GM23338 (cell line): ENCODE data around the gene TMTC2. TPM values are rescaled to one million over a fixed set of nuclear protein-coding genes. Genes with fewer than 3 reads are reported as not detected.

ENCODE experiments used
- ATAC-seq: fragments of 200-7000 bp; cut with Tn5 transposase; 3 replicates; pipeline ENCODE4 v1.9.1; 2020
- DNase-seq: peaks from one replicate; pipeline ENCODE4 v3.0.0-alpha.2; 2015; ENCODE audit warnings: low spot score
- H2AFZ ChIP-seq: fragments of 200-600 bp; sonication (generic); 2 replicates; pipeline ENCODE4 v1.8.0; 2016; ENCODE audit warnings: antibody characterized with exemption, mild to moderate bottlenecking, moderate library complexity
- H3F3A ChIP-seq: fragments of 200-600 bp; sonication (generic); replicated peaks from 2 replicates; pipeline ENCODE4 v1.8.0; 2017; ENCODE audit warnings: antibody characterized with exemption, mixed run types, low read depth
- H3K27ac ChIP-seq: fragments of 200-600 bp; sonication (generic); 2 replicates; pipeline ENCODE4 v1.6.1; 2016; ENCODE audit warnings: low read depth
- H3K27me3 ChIP-seq: fragments of 200-600 bp; sonication (generic); 2 replicates; pipeline ENCODE4 v1.8.0; 2016; ENCODE audit warnings: mild to moderate bottlenecking, mixed run types, moderate library complexity; ENCODE audit not compliant: insufficient read depth
- H3K36me3 ChIP-seq: fragments of 200-600 bp; sonication (generic); 2 replicates; pipeline ENCODE4 v1.8.0; 2016; ENCODE audit warnings: mild to moderate bottlenecking; ENCODE audit not compliant: insufficient read depth
- H3K4me1 ChIP-seq: fragments of 200-600 bp; sonication (generic); 2 replicates; pipeline ENCODE4 v1.8.0; 2016; ENCODE audit warnings: mild to moderate bottlenecking, moderate library complexity; ENCODE audit not compliant: insufficient read depth
- H3K4me2 ChIP-seq: fragments of 200-600 bp; sonication (generic); 2 replicates; pipeline ENCODE4 v1.7.1; 2017; ENCODE audit warnings: mixed run types
- H3K4me3 ChIP-seq: fragments of 200-600 bp; sonication (generic); 2 replicates; pipeline ENCODE4 v1.6.1; 2016; ENCODE audit warnings: mixed run types
- H3K79me2 ChIP-seq: fragments of 200-600 bp; sonication (generic); replicated peaks from 2 replicates; pipeline ENCODE4 v1.8.0; 2017; ENCODE audit warnings: mild to moderate bottlenecking; ENCODE audit not compliant: insufficient read depth
- H3K9me2 ChIP-seq: fragments of 200-600 bp; sonication (generic); 2 replicates; pipeline ENCODE4 v1.8.0; 2017; ENCODE audit not compliant: insufficient read depth
- H4K20me1 ChIP-seq: fragments of 200-600 bp; sonication (generic); replicated peaks from 2 replicates; pipeline ENCODE4 v1.8.0; 2017; ENCODE audit warnings: mild to moderate bottlenecking; ENCODE audit not compliant: insufficient read depth
- H3K27ac Mint-ChIP-seq: 2 replicates; pipeline ENCODE4 v1.8.0; 2020; ENCODE audit warnings: inconsistent platforms, mild to moderate bottlenecking, moderate library complexity, mixed read lengths
- H3K27me3 Mint-ChIP-seq: 3 replicates; pipeline ENCODE4 v1.8.0; 2022; ENCODE audit warnings: low read depth, mild to moderate bottlenecking, moderate library complexity, mixed read lengths, inconsistent platforms; ENCODE audit not compliant: insufficient read depth, poor library complexity
- H3K36me3 Mint-ChIP-seq: 3 replicates; pipeline ENCODE4 v1.8.0; 2021; ENCODE audit warnings: low read depth, mild to moderate bottlenecking, inconsistent platforms, moderate library complexity, mixed read lengths
- H3K4me1 Mint-ChIP-seq: 3 replicates; pipeline ENCODE4 v1.8.0; 2020; ENCODE audit warnings: mild to moderate bottlenecking, inconsistent platforms, mixed read lengths
- H3K4me3 Mint-ChIP-seq: 3 replicates; pipeline ENCODE4 v1.8.0; 2021; ENCODE audit warnings: moderate library complexity, mild to moderate bottlenecking, inconsistent platforms, mixed read lengths
- H3K9me3 Mint-ChIP-seq: 3 replicates; pipeline ENCODE4 v1.8.0; 2020; ENCODE audit warnings: moderate library complexity, mild to moderate bottlenecking, inconsistent platforms, mixed read lengths
- CREB1 ChIP-seq: fragments of 250-450 bp; sonication (Bioruptor Pico); IDR thresholded peaks from 2 replicates; pipeline ENCODE4 v1.5.0; 2020; ENCODE audit warnings: low read depth, mild to moderate bottlenecking, moderate library complexity
- CTCF ChIP-seq, 2 experiments: fragments of 200-600 bp in 1 of 2; sonication (generic) in 1 of 2; conservative IDR thresholded peaks; 2 replicates each; pipeline versions ENCODE4 v1.5.1 to v1.6.1; 2016 to 2017; ENCODE audit warnings: antibody characterized with exemption in 2 of 2, low read depth in 2 of 2, mild to moderate bottlenecking in 2 of 2, moderate library complexity in 1 of 2
- ETS1 ChIP-seq: IDR thresholded peaks from 2 replicates; pipeline ENCODE4 v1.6.1; 2016; ENCODE audit warnings: antibody characterized with exemption
- EZH2 ChIP-seq: fragments of 200-600 bp; sonication (generic); IDR thresholded peaks from one replicate; pipeline ENCODE4 v1.8.0; 2017; ENCODE audit warnings: antibody characterized with exemption, mild to moderate bottlenecking, low read depth; ENCODE audit not compliant: unreplicated experiment
- JUNB ChIP-seq: IDR thresholded peaks from one replicate; pipeline ENCODE4 v1.6.1; 2016; ENCODE audit warnings: antibody characterized with exemption; ENCODE audit not compliant: unreplicated experiment
- NANOG ChIP-seq: IDR thresholded peaks from 2 replicates; pipeline ENCODE4 v1.6.1; 2016; ENCODE audit warnings: antibody characterized with exemption, borderline replicate concordance
- POLR2AphosphoS5 ChIP-seq: IDR thresholded peaks from 2 replicates; pipeline ENCODE4 v1.6.1; 2016; ENCODE audit warnings: antibody characterized with exemption, low read depth
- ZNF114 ChIP-seq: fragments of 250-450 bp; sonication (Bioruptor Pico); IDR thresholded peaks from 2 replicates; pipeline ENCODE4 v1.5.0; 2020; ENCODE audit warnings: mild to moderate bottlenecking, moderate library complexity
- ZNF462 ChIP-seq: fragments of 250-450 bp; sonication (Bioruptor Pico); IDR thresholded peaks from 2 replicates; pipeline ENCODE4 v1.5.0; 2020; ENCODE audit warnings: mild to moderate bottlenecking, moderate library complexity
- polyA plus RNA-seq: library from polyadenylated mRNA; unstranded; fragments of >200 nt; fragmentation: Nextera tagmentation; extraction: Ambion mirVana; gene quantifications from 2 replicates; pipeline ENCODE4 v1.2.1, GENCODE V29; 2016
- total RNA-seq: library from RNA; depleted of rRNA; stranded (reverse); fragments of >200 nt; shearing (Covaris generic); gene quantifications from 2 replicates; pipeline ENCODE4 v1.2.3, GENCODE V29; 2014

The TMTC2 gene
- total and polyA plus RNA-seq, 2 experiments from 2014 or later: 0.57 to 6.5 TPM

- no peak for ATAC-seq
- Histone ChIP-seq H3K4me2 (no peak overlapping the region), H2AFZ (no peak overlapping the region), H3K4me1 (no peaks in the 10 kb centered on the region; the same call in 1 of the 2 replicates), H3K27ac (no peak overlapping the region), H3K9me2 (no peaks in the 10 kb centered on the region), H3K4me3 (no peak overlapping the region), H3K36me3 (no peaks in the 10 kb centered on the region), H3F3A (no peaks in the 10 kb centered on the region), H3K27me3 (no peaks in the 10 kb centered on the region), H3K79me2 (no peaks in the 10 kb centered on the region), H4K20me1 (no peaks in the 10 kb centered on the region)
- H3K9me3 Mint-ChIP-seq: 0 out of 3 replicates have a peak, but pooled peaks cover 4% of the 10 kb centered on the region
- peaks cover 29% of the 10 kb centered on the region for H3K4me1 Mint-ChIP-seq
- no peak for DNase-seq
- TF ChIP-seq NANOG (no peak), CTCF (conservative IDR thresholded peaks at IDR 0.05; ENCODE audit: low read depth in 2 of 2) (no peak), CREB1 (CRISPR knock-in tag) (no peak), ZNF462 (no peak), EZH2 (no peak), POLR2AphosphoS5 (no peak), ETS1 (no peak), ZNF114 (CRISPR knock-in tag) (no peak), JUNB (no peak)
- H3K36me3 Mint-ChIP-seq: peaks cover 28% of the 10 kb centered on the region
- H3K27ac Mint-ChIP-seq: no peak overlapping the region
- peaks cover 4% of the 10 kb centered on the region for H3K27me3 Mint-ChIP-seq
- no peak overlapping the region for H3K4me3 Mint-ChIP-seq
Observed at GRCh38 chr12:83074358-83074894, 387.7 kb downstream of the TMTC2 start.
